Astrocyte (in vitro differentiated cells and primary cell): ENCODE results near the gene COL5A3. TPM values are rescaled to one million over a fixed set of nuclear protein-coding genes. Genes with fewer than 3 reads are reported as not detected.
A peak's percentile ranks its signal among the peaks of the same experiment; 100 is the strongest.

Experiments used
- DNase-seq: peaks from one replicate; pipeline ENCODE4 v3.0.0-alpha.2; 2010; ENCODE audit warnings: low read depth
- FAIRE-seq: peaks from 2 replicates; lab custom pipeline; 2011; peaks lifted over from hg19 to GRCh38; lab: Jason Lieb, UNC
- H2AFZ ChIP-seq: 2 replicates; pipeline ENCODE4 v1.6.0; 2012; ENCODE audit warnings: low read depth, low read length, inconsistent platforms
- H3K27ac ChIP-seq: 2 replicates; pipeline ENCODE4 v1.5.1; 2011; ENCODE audit warnings: low read depth, low read length, inconsistent platforms
- H3K27me3 ChIP-seq: 2 replicates; pipeline ENCODE4 v1.6.0; 2011; ENCODE audit warnings: low read length, inconsistent platforms; ENCODE audit not compliant: insufficient read depth
- H3K36me3 ChIP-seq: 2 replicates; pipeline ENCODE4 v1.5.1; 2011; ENCODE audit warnings: low read length, inconsistent platforms; ENCODE audit not compliant: insufficient read depth
- H3K4me1 ChIP-seq: 2 replicates; pipeline ENCODE4 v1.5.1; 2011; ENCODE audit warnings: low read length, inconsistent platforms; ENCODE audit not compliant: insufficient read depth
- H3K4me2 ChIP-seq: 2 replicates; pipeline ENCODE4 v1.6.0; 2012; ENCODE audit warnings: low read length, inconsistent platforms
- H3K4me3 ChIP-seq: 2 replicates; pipeline ENCODE4 v1.5.1; 2011; ENCODE audit warnings: low read depth, mild to moderate bottlenecking, low read length, inconsistent platforms; ENCODE audit not compliant: insufficient read depth
- H3K79me2 ChIP-seq: 2 replicates; pipeline ENCODE4 v1.6.0; 2012; ENCODE audit warnings: mild to moderate bottlenecking, low read length, inconsistent platforms; ENCODE audit not compliant: insufficient read depth
- H3K9ac ChIP-seq: 2 replicates; pipeline ENCODE4 v1.6.0; 2012; ENCODE audit warnings: mild to moderate bottlenecking, low read length, inconsistent platforms
- H3K9me3 ChIP-seq: 2 replicates; pipeline ENCODE4 v1.5.1; 2012; ENCODE audit warnings: low read depth, mild to moderate bottlenecking, low read length, inconsistent platforms; ENCODE audit not compliant: insufficient read depth
- H4K20me1 ChIP-seq: 2 replicates; pipeline ENCODE4 v1.6.0; 2012; ENCODE audit warnings: low read length, inconsistent platforms; ENCODE audit not compliant: insufficient read depth
- H3K27ac Mint-ChIP-seq: one replicate; pipeline ENCODE4 v1.8.0; 2021; ENCODE audit warnings: mild to moderate bottlenecking, mixed read lengths; ENCODE audit not compliant: unreplicated experiment
- H3K27me3 Mint-ChIP-seq: one replicate; pipeline ENCODE4 v1.8.0; 2021; ENCODE audit warnings: low read depth, mixed read lengths; ENCODE audit not compliant: unreplicated experiment
- H3K36me3 Mint-ChIP-seq: one replicate; pipeline ENCODE4 v1.8.0; 2021; ENCODE audit warnings: low read depth, mixed read lengths; ENCODE audit not compliant: unreplicated experiment
- H3K4me1 Mint-ChIP-seq: one replicate; pipeline ENCODE4 v1.8.0; 2021; ENCODE audit warnings: low read depth, mixed read lengths; ENCODE audit not compliant: unreplicated experiment
- H3K4me3 Mint-ChIP-seq: one replicate; pipeline ENCODE4 v1.8.0; 2021; ENCODE audit warnings: mild to moderate bottlenecking, moderate library complexity, mixed read lengths; ENCODE audit not compliant: unreplicated experiment
- H3K9me3 Mint-ChIP-seq: one replicate; pipeline ENCODE4 v1.8.0; 2021; ENCODE audit warnings: mild to moderate bottlenecking, mixed read lengths; ENCODE audit not compliant: unreplicated experiment
- CTCF ChIP-seq: IDR thresholded peaks from 2 replicates; pipeline ENCODE4 v1.5.1; 2011; ENCODE audit warnings: low read depth, mild to moderate bottlenecking, inconsistent platforms, low read length, moderate library complexity; ENCODE audit not compliant: insufficient read depth
- EZH2 ChIP-seq: IDR thresholded peaks from 2 replicates; pipeline ENCODE4 v1.6.1; 2012; ENCODE audit warnings: mild to moderate bottlenecking, low read length, inconsistent platforms; ENCODE audit not compliant: insufficient read depth
- total RNA-seq: library from RNA; stranded (reverse); gene quantifications from 2 replicates; pipeline ENCODE4 v1.2.1, GENCODE V29; 2021

The COL5A3 gene
- total RNA-seq, 1 donor from 2014 or later = 22.2 TPM

GRCh38 chr19:10007371-10008183 is 2.7 kb downstream of the COL5A3 start:
- Histone ChIP-seq H3K36me3 (no peaks in the 10 kb centered on the region), H3K27ac (peak overlapping the region; percentile 89), H3K4me1 (peaks cover 26% of the 10 kb centered on the region), H4K20me1 (peaks cover 5% of the 10 kb centered on the region), H3K4me2 (peak overlapping the region; percentile 3), H3K4me3 (no peak overlapping the region), H3K79me2 (no peaks in the 10 kb centered on the region), H3K9ac (peak overlapping the region; percentile 78), H3K27me3 (peaks cover 19% of the 10 kb centered on the region), H3K9me3 (no peaks in the 10 kb centered on the region), H2AFZ (no peak overlapping the region)
- no peak for FAIRE-seq
- H3K27me3 Mint-ChIP-seq = peaks cover 20% of the 10 kb centered on the region
- H3K4me3 Mint-ChIP-seq = peak overlapping the region; percentile 55
- peaks cover 2% of the 10 kb centered on the region for H3K9me3 Mint-ChIP-seq
- H3K27ac Mint-ChIP-seq = peak overlapping the region; percentile 91
- TF ChIP-seq EZH2 = no peak
- no peak for TF ChIP-seq CTCF
- peaks cover 10% of the 10 kb centered on the region for H3K36me3 Mint-ChIP-seq
- peak; percentile 47 for DNase-seq
- H3K4me1 Mint-ChIP-seq = peaks cover 21% of the 10 kb centered on the region

- peak overlapping the region; percentile 89 for H3K27ac ChIP-seq
- H3K36me3 Mint-ChIP-seq = peaks cover 10% of the 10 kb centered on the region
- H3K9me3 ChIP-seq = no peaks in the 10 kb centered on the region
- H3K9ac ChIP-seq = peak overlapping the region; percentile 40
- H3K9me3 Mint-ChIP-seq = peaks cover 2% of the 10 kb centered on the region
- peaks cover 21% of the 10 kb centered on the region for H3K4me1 Mint-ChIP-seq
- peaks cover 13% of the 10 kb centered on the region for H3K27me3 ChIP-seq
- H2AFZ ChIP-seq = no peak overlapping the region
- no peak overlapping the region for H3K4me2 ChIP-seq
- no peaks in the 10 kb centered on the region for H3K36me3 ChIP-seq
- peak overlapping the region; percentile 66 for H3K27ac Mint-ChIP-seq
- H3K4me3 Mint-ChIP-seq = peak overlapping the region; percentile 34
- H3K79me2 ChIP-seq = no peaks in the 10 kb centered on the region
- FAIRE-seq = no peak
- no peak overlapping the region for H3K4me3 ChIP-seq
- peaks cover 18% of the 10 kb centered on the region for H3K27me3 Mint-ChIP-seq
- peaks cover 26% of the 10 kb centered on the region for H3K4me1 ChIP-seq
- H4K20me1 ChIP-seq = peaks cover 5% of the 10 kb centered on the region
- DNase-seq = no peak
- TF ChIP-seq CTCF (no peak), EZH2 (no peak)
Measured at GRCh38 chr19:10006752-10007323, 3.5 kb downstream of the COL5A3 start.

- H3K9ac ChIP-seq = peak overlapping the region; percentile 40
- TF ChIP-seq CTCF = no peak
- TF ChIP-seq EZH2 = no peak
- H3K9me3 Mint-ChIP-seq = peaks cover 2% of the 10 kb centered on the region
Measured at GRCh38 chr19:10006335-10006708, 4.0 kb downstream of the COL5A3 start.

More at GRCh38 chr19:10006335-10006708, 4.0 kb downstream of the COL5A3 start:
- Mint-ChIP-seq H3K27me3 (peaks cover 13% of the 10 kb centered on the region), H3K4me3 (peak overlapping the region; percentile 34), H3K36me3 (peaks cover 10% of the 10 kb centered on the region), H3K4me1 (peaks cover 21% of the 10 kb centered on the region), H3K27ac (peak overlapping the region; percentile 66)
- Histone ChIP-seq H3K4me1 (peaks cover 26% of the 10 kb centered on the region), H3K9me3 (no peaks in the 10 kb centered on the region), H3K36me3 (no peaks in the 10 kb centered on the region), H4K20me1 (peaks cover 5% of the 10 kb centered on the region), H3K4me2 (no peak overlapping the region), H2AFZ (no peak overlapping the region), H3K4me3 (no peak overlapping the region), H3K27me3 (peaks cover 8% of the 10 kb centered on the region), H3K27ac (peak overlapping the region; percentile 24), H3K79me2 (no peaks in the 10 kb centered on the region)
- FAIRE-seq (no peak), DNase-seq (peak; percentile 41)
